Nephron progenitor cell (in vitro differentiated cells): ENCODE data around the gene SPAG16.

Experiments used
- DNase-seq: peaks from one replicate; pipeline ENCODE4 v3.0.0; 2021
- H3K27ac Mint-ChIP-seq: 2 replicates; pipeline ENCODE4 v1.8.0; 2021; ENCODE audit warnings: mild to moderate bottlenecking, moderate library complexity, mixed read lengths
- H3K27me3 Mint-ChIP-seq: 2 replicates; pipeline ENCODE4 v1.8.0; 2021; ENCODE audit warnings: mild to moderate bottlenecking, low read depth, mixed read lengths; ENCODE audit not compliant: poor library complexity
- H3K36me3 Mint-ChIP-seq: 2 replicates; pipeline ENCODE4 v1.8.0; 2021; ENCODE audit warnings: low read depth, mixed read lengths
- H3K4me1 Mint-ChIP-seq: 2 replicates; pipeline ENCODE4 v1.8.0; 2021; ENCODE audit warnings: mixed read lengths
- H3K4me3 Mint-ChIP-seq: 2 replicates; pipeline ENCODE4 v1.8.0; 2021; ENCODE audit warnings: mild to moderate bottlenecking, moderate library complexity, mixed read lengths
- H3K9me3 Mint-ChIP-seq: 2 replicates; pipeline ENCODE4 v1.8.0; 2021; ENCODE audit warnings: mild to moderate bottlenecking, moderate library complexity, mixed read lengths
- CTCF ChIP-seq: fragments of 200-600 bp; sonication (generic); IDR thresholded peaks from 2 replicates; pipeline ENCODE4 v1.5.0; 2021; ENCODE audit warnings: antibody characterized with exemption

The SPAG16 gene

GRCh38 chr2:213640738-213641425, 356.6 kb downstream of the SPAG16 start:
- Mint-ChIP-seq H3K4me3 (no peak overlapping the region), H3K36me3 (no peaks in the 10 kb centered on the region), H3K27ac (no peak overlapping the region), H3K9me3 (peaks cover 7% of the 10 kb centered on the region), H3K27me3 (peaks cover 6% of the 10 kb centered on the region), H3K4me1 (peaks cover 11% of the 10 kb centered on the region)
- DNase-seq, result no peak
- TF ChIP-seq CTCF, result no peak

DNA sequence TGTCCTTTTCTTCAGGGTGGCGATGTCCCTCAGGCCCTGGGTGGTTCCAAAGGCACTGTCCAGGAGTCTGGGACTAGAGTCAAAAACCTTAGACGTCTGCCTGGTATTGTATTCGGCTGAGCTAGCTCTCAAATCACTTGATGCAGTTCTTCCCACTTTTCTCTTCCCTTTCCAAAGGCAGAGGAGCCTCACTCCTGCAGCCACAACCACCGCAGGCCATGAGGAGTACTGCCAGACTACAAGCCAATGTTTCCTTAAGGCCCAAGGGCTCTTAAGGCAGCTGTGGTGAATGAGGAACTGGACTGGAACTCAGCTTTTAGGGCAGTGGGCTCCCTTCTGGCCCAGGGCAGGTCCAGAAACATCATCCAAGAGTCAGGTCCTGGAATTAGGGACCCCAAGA, 360.7 kb downstream of the SPAG16 start:
- H3K27ac Mint-ChIP-seq, result no peak overlapping the region
- no peak for DNase-seq
- no peak overlapping the region for H3K4me3 Mint-ChIP-seq
- H3K27me3 Mint-ChIP-seq, result peaks cover 9% of the 10 kb centered on the region
- peaks cover 11% of the 10 kb centered on the region for H3K4me1 Mint-ChIP-seq
- H3K36me3 Mint-ChIP-seq, result no peaks in the 10 kb centered on the region
- no peak for TF ChIP-seq CTCF
- no peaks in the 10 kb centered on the region for H3K9me3 Mint-ChIP-seq

- Mint-ChIP-seq H3K27me3 (peaks cover 3% of the 10 kb centered on the region), H3K27ac (no peak overlapping the region), H3K4me3 (no peak overlapping the region), H3K9me3 (no peaks in the 10 kb centered on the region), H3K36me3 (no peaks in the 10 kb centered on the region), H3K4me1 (no peaks in the 10 kb centered on the region)
- no peak for TF ChIP-seq CTCF
- DNase-seq, result no peak
Measured at GRCh38 chr2:213649176-213649575, 364.9 kb downstream of the SPAG16 start.

- Mint-ChIP-seq H3K27ac (no peak overlapping the region), H3K27me3 (no peaks in the 10 kb centered on the region), H3K4me1 (no peaks in the 10 kb centered on the region), H3K9me3 (peaks cover 22% of the 10 kb centered on the region), H3K4me3 (no peak overlapping the region), H3K36me3 (no peaks in the 10 kb centered on the region)
- DNase-seq, result no peak
- no peak for TF ChIP-seq CTCF
Measured at GRCh38 chr2:213664817-213665216, 380.6 kb downstream of the SPAG16 start.

- H3K4me3 Mint-ChIP-seq, result no peak overlapping the region
Measured at GRCh38 chr2:213669657-213670056, 385.4 kb downstream of the SPAG16 start.

More at GRCh38 chr2:213669657-213670056, 385.4 kb downstream of the SPAG16 start:
- no peaks in the 10 kb centered on the region for H3K27me3 Mint-ChIP-seq
- no peak for DNase-seq
- H3K9me3 Mint-ChIP-seq, result peaks cover 15% of the 10 kb centered on the region
- no peak overlapping the region for H3K27ac Mint-ChIP-seq
- H3K4me1 Mint-ChIP-seq, result no peaks in the 10 kb centered on the region
- TF ChIP-seq CTCF, result no peak
- H3K36me3 Mint-ChIP-seq, result no peaks in the 10 kb centered on the region
